Ureter (tissue), 1 donor: ENCODE measurements around the gene CD22. TPM values are rescaled to one million over a fixed set of nuclear protein-coding genes. Genes with fewer than 3 reads are reported as not detected.

Experiments used
- DNase-seq: peaks from one replicate; pipeline ENCODE4 v3.0.0-alpha.2; 2020; ENCODE audit warnings: low spot score
- total RNA-seq: library from RNA; stranded (reverse); gene quantifications from one replicate; pipeline ENCODE4 v1.2.4, GENCODE V29; 2023
- donor health status: DM: yes; HTN: yes; CAD: no.

The CD22 gene
- total RNA-seq, 1 donor from 2014 or later = 4.2 TPM

GRCh38 chr19:35388277-35389054 is 59.5 kb downstream of the CD22 start:
- DNase-seq = no peak

GRCh38 chr19:35389192-35389861 is 60.3 kb downstream of the CD22 start:
- DNase-seq = no peak

- no peak for DNase-seq
These were observed 64.0 kb downstream of the CD22 start for GRCh38 chr19:35392742-35393715.

DNA sequence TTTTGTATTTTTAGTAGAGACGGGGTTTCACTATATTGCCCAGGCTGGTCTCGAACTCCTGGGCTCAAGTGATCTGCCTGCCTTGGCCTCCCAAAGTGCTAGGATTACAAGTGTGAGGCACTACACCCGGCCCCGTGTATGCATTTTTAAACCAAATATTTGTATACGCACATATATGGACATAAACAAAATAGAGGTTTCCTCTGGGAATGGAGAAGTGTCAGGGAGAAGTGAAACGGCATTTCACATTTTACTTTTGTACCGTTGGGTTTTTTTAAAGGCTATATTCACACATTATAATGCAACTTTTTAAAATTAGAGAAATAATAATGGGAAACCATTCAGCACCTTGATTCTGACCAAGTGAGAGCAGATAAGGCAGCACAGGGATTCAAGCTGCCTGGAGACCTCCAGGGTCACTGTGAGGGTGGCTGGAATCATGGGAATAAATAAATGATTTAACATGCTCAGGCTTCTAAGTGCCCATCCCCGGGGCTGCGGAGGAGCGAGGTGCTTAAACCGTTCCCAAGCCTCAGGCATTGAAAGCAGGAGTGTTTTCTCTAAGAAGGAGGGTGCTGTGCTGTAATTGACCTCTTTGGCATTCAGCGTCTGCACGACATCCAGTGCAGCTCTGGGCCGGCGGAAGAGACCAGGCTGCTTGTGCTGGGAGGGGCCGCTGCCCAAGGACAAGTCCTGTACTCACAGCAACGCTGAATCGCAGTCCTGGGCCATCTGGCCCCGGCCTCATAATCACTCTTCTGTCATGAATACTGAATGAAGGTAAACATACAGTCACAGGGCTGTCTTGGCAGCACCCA is 66.6 kb downstream of the CD22 start:
- no peak for DNase-seq

- no peak for DNase-seq
These were observed 67.4 kb downstream of the CD22 start for GRCh38 chr19:35396240-35396885.

Other genes with a start within 250 kb of the CD22 start
- 434 TPM for gene FXYD3, start 213.4 kb upstream of the CD22 start, total RNA-seq
- gene LGI4, start 194.1 kb upstream of the CD22 start, total RNA-seq = 15.5 TPM
- gene FXYD1, start 190.4 kb upstream of the CD22 start, total RNA-seq = 50.2 TPM
- 0.62 TPM for gene FXYD7, start 185.9 kb upstream of the CD22 start, total RNA-seq
- gene FXYD5, start 174.5 kb upstream of the CD22 start, total RNA-seq = 136 TPM
- gene FAM187B, start 100.4 kb upstream of the CD22 start, total RNA-seq = not detected
- gene LSR, start 80.2 kb upstream of the CD22 start, total RNA-seq = 55.2 TPM
- 113 TPM for gene USF2, start 60.2 kb upstream of the CD22 start, total RNA-seq
- gene HAMP, start 46.7 kb upstream of the CD22 start, total RNA-seq = 1.2 TPM
- gene MAG, start 37.0 kb upstream of the CD22 start, total RNA-seq = not detected
- not detected for gene FFAR1, start 18.7 kb downstream of the CD22 start, total RNA-seq
- not detected for gene FFAR3, start 29.3 kb downstream of the CD22 start, total RNA-seq
- gene GPR42, start 41.9 kb downstream of the CD22 start, total RNA-seq = not detected
- 0.36 TPM for gene FFAR2, start 119.1 kb downstream of the CD22 start, total RNA-seq
- gene KRTDAP, start 161.3 kb downstream of the CD22 start, total RNA-seq = not detected
- 131 TPM for gene DMKN, start 184.5 kb downstream of the CD22 start, total RNA-seq
- gene SBSN, start 199.1 kb downstream of the CD22 start, total RNA-seq = not detected
- not detected for gene GAPDHS, start 204.3 kb downstream of the CD22 start, total RNA-seq
- 113 TPM for gene TMEM147, start 216.4 kb downstream of the CD22 start, total RNA-seq
- not detected for gene ATP4A, start 234.5 kb downstream of the CD22 start, total RNA-seq